ENCODE data around the gene KIAA2012.
"Not testable (repeated sequence)": the region's sequence is repeated elsewhere in the genome, so short reads cannot be mapped to it uniquely, and the experiment has no call there.

The KIAA2012 gene

GRCh38 chr2:202120828-202121227, 47.8 kb downstream of the KIAA2012 start:
- ATAC-seq: no peak

DNA sequence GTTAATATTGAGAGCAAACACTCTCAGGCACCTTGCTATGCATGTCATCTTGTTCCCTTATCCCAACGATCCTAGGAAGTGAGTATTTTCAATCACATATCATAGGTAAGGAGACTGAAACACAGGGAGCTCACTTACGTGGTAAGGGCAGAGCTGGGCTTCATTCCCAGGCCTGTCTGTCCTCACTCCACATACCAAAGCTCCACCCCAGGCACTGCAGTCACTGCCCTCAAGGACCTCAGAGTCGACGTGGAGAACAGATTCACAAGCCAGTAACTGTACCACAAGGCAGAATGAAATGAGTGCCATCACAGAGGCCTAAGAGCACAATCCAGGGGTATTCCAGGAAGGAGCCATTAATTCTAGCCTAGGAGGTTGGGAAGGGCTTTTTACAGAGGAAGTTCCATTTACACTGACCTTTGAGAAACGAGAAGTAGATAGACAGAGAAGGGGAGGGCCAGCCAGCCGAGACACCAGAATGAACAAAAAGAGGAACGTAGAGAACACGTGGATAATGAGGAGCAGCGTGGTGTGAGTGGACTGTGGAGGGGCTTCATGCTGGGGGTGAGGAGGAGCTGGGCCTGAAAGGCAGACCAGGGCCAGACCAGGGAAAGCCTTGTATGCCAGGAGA, 48.6 kb downstream of the KIAA2012 start:
- no peak for ATAC-seq

GRCh38 chr2:202122163-202122540, 49.1 kb downstream of the KIAA2012 start:
- ATAC-seq: no peak

DNA sequence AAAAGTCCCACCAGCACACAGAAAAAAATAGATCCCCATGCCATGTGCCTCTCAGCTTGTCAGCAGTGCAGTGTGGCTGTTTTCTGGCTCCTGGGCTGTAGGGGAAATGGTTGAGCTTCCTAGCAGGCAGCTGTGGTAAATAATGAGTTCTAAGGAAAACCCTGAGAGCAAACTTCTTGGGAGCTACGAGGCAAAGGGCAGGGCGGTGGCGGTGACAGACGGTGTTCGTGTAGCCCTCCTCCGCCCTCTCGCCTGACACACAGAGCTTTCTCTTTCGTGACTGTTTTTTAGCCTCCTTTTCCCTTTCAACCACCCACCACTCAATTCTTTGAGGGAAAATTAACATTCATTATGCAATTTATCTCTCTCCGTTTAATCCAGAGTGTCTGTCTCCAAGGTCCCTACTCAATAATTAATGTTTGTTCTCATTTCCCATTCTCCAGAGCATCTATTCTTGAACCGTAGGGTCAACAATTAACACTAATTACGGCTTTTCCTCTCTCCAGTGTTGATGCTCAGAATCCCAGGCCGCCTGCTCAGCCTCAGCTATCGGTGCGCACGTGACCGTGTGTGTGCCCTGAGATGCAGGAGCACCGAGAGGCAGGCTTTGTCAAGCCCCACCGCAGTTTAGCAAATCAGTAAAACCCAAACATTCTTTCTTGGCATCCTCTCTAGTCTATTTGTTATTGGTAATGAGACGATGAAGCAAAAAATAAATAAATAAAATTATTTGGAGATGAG, 50.1 kb downstream of the KIAA2012 start:
- no peak for ATAC-seq

- ATAC-seq: no peak
These were observed 51.2 kb downstream of the KIAA2012 start for GRCh38 chr2:202124286-202124685.

DNA sequence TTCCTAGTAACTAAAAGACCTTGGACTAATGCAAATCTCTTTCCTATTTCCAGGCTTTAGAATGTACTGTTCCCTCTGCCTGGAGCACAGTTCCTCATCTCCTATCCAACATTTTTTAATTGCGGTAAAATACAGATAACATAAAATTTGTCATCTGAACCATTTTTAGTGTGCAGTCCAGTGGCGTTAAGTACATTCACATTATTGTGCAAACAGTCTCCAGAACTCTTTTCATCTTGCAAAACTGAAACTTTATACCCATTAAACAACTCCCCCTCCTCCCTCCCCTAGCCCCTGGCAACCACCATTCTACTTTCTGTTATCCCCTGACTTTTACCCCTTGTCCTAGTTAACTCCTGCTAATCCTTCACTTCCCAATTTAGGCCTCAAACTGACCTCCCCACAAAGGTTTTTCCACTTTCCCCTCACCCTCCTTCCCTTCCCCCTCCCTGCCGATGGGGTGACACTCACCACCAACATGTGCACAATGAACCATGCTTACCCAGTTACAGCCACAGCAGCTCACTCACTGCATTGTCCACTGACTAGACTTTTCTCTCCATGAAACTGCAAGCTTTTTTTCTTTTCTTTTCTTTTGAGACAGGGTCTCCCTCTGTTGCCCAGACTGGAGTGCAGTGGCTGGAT, 54.8 kb downstream of the KIAA2012 start:
- ATAC-seq: no peak

GRCh38 chr2:202129841-202130240, 56.8 kb downstream of the KIAA2012 start:
- no peak for ATAC-seq

DNA sequence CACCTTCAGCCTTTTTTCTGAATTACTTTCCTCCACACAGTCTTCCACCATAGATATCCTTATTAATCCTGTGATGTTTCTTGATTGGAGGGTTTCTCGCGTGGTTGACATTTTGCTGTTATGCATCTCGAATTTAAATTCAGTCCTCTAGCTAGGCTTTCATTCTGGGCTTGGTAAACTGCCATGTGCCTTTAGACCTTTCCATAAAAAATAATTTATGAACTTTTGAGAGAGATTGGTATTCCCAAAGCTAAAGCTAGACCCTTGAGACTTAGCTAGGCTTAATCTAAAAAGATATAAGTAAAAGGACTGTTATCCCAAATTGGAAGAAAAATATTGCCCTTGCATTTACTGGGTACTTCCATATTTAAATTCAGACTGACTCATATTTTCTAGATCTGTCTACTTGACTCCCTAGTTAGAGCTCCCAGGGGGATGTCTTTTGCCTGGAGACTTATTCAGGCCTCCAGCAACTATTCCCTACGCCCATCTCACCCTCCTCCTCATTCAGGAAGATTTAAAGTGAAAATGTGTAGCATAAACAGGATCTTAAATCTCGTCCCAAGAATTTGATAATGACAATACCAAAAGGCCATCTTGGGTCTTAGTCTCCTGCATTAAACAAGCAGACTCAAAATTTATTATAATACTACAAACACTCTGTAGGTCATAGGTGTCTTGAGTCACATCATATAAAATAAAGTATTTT, 60.3 kb downstream of the KIAA2012 start:
- no peak for ATAC-seq

DNA sequence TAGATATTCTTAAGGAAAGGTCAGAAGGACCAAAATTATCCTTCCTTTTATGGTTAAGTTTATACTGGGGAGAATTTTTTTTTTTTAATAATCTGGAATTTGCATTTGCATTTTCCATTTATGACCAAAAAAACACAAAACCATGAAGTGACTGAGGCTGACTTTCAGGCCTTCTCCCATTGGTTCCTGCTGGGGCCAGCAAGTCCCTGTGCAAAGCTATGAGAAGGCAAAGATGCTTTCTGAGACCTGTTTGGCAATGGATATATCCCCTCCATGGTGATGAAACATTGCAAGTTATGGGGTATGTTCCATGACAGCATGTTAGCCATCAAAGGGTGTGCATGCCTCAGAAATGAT, 60.8 kb downstream of the KIAA2012 start:
- ATAC-seq: no peak

DNA sequence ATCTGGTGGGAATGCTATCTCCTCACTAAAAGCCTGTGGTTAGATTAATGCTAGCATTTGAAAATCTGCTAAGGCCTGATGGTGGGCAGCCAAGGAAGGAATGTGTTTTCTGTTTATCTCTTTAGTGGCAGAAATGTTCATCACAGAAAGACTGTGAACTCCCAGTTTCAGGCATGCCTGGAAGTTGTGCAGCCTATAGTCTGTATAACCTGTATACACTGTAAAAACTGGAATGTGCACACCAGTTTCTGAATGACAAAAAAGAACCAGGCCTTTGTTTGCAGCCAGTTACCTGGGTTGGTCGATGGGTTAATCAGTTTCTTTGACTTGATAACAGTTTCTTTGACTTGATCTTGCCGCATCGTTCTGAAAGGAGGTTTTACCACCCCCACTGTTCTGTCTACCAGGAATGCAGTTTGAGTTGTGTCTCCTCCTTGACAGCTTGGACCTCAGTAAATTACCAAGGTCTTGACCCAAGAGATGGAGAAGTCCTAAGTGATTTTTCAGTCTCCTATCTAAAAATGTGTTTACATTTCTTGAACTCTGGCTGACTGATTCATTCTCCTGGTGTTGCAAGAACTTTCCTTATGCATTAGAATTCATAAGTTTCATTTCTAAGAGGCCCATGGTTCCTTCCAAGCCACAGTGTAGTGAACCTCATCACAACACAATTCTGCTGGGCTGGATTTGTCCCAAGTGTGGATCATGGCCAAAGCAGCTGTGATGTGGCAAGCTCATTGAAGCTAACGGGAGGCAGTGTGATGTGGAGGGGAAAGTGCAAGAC, 62.2 kb downstream of the KIAA2012 start:
- no peak for ATAC-seq

- ATAC-seq: not testable (repeated sequence)
These were observed 63.0 kb downstream of the KIAA2012 start for GRCh38 chr2:202136039-202136438.

DNA sequence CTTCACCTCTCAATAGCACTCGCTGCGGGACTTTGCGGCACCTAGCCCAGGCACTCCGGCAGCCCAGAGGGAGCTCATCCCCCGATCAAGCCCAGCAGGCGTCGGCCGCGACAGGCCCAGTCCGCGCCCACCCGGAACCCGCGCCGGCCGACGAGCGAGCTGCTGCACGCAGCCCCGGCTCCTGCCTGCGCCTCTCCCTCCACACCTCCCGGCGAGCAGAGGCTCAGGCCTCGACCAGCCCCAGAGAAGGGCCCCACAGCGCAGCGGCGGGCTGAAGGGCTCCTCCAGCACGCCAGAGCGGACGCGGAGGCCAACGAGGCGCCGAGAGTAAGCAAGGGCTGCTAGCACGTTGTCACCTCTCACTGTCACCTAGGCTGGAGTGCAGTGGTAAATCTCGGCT, 63.5 kb downstream of the KIAA2012 start:
- no peak for ATAC-seq

DNA sequence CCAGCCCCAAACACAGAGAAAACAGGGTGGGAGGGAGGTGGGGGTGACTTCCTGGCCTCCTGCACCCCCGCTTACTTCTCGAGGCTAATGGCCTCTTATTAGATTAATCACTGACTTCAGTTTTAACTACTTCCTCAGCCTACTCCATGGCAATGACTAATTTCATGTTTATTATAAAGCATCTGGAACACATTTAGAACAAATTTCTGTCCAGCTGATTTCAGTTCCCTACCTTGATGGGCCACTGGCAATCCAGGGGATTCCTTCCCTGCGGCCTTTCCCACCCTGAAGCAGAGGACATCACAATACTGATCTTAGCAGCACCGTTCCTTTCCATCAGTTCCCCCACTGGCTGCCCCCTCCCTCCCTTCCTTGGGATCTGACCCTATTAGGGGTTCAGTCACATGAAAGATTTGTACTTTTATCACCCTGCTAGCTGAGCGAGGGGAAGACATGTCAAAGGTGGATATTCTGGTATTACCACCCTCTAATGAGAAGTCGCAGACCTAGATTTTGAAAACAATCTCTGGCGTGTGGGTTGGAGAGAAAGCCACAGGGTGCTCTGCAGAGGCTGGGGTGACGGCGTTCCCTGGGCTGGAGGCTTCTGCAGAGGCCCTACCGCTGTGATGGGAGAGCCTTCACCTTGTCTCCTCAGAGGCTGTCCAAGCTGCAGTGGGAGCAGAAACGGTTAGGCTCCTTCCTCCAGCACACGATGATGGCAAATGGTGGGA, 67.6 kb downstream of the KIAA2012 start:
- ATAC-seq: no peak

GRCh38 chr2:202141329-202141947, 68.4 kb downstream of the KIAA2012 start:
- no peak for ATAC-seq

GRCh38 chr2:202142540-202142939, 69.5 kb downstream of the KIAA2012 start:
- no peak for ATAC-seq

- no peak for ATAC-seq
These were observed 74.7 kb downstream of the KIAA2012 start for GRCh38 chr2:202147775-202148174.

- no peak for ATAC-seq
These were observed 75.6 kb downstream of the KIAA2012 start for GRCh38 chr2:202148515-202149154.

DNA sequence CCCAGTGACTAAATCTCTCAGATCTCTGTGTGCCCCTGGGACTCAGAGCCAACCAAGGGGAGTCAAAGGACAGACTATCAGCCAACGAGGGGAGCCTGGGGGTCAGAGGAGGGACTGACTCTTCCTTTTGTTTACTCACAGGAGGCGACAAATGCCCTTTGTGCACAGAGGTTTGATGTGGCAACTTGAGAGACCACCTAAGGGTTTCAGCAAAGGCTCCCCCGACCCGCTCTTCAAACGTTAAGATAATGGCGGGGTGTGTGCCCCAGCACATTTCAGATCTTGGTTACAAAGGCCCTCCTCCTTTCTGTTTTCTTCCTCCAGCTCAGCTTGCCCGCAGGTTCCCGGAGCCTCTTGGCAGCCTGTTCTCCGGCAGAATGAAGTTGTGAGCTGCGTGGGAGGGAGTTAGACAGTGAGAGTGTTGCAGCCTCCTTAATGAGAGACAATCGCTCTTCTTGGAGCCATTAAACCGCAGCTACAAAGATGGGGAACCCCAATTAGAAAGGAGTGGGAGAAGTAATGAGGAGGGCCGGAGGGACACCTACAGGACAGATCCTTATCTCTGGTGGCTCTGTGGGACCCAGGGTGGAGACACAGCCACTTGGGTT, 76.2 kb downstream of the KIAA2012 start:
- ATAC-seq: no peak

DNA sequence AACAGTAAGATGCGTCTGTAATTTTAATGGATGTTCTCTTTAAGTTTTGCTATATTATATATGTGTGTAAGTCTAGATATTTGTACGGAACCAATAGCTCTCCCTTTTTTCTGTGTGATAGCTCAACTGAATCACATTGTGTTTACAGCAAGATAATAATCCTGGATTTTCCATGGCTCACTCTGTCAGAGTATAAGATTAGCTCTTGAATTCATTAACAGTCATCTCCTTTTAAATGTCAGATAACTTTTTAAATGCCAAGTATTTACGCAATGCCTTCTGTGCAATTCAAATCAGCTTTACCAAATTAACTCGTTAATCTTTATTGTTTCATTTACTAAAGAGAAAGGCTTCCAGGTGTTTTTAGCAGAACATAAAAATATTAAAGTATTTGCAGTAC, 76.9 kb downstream of the KIAA2012 start:
- no peak for ATAC-seq

- ATAC-seq: no peak
These were observed 79.2 kb downstream of the KIAA2012 start for GRCh38 chr2:202152104-202152715.
